ENCODE measurements around the gene PHACTR1.
"Not testable (repeated sequence)": the region's sequence is repeated elsewhere in the genome, so short reads cannot be mapped to it uniquely, and the experiment has no call there.

DNA sequence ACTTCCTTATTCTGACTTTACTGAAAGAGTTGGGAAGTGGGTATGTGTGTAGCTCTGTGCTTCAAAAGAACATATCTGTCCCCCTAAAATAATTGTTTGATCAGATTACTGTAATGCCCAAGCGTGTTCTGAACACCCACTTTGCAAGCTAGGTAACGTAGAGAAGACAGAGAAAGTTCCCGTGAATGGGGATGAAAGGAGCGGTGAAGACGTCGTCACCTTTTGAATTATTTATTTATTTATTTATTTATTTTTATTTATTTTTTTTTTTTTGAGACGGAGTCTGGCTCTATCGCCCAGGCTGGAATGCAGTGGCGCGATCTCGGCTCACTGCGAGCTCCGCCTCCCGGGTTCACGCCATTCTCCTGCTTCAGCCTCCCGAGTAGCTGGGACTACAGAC lies 228.0 kb downstream of the PHACTR1 start:
- TF ChIP-seq EZH2phosphoT487 (IDR thresholded peaks at IDR 0.05; ENCODE audit: insufficient read depth, low read depth); EZH2 (IDR thresholded peaks at IDR 0.05; ENCODE audit: insufficient read depth, poor library complexity, severe bottlenecking): not testable (repeated sequence)

Measured in GM23248 (cell line).